GM19467 (cell line): ENCODE results near the gene RYR1.
"Not testable (repeated sequence)": the region's sequence is repeated elsewhere in the genome, so short reads cannot be mapped to it uniquely, and the experiment has no call there.

Experiments
- ATAC-seq: cut with Tn5 transposase; IDR thresholded peaks from one replicate; pipeline ENCODE4 v1.9.1; 2021; ENCODE audit warnings: mild to moderate bottlenecking, moderate library complexity; ENCODE audit not compliant: unreplicated experiment

RYR1 gene

GRCh38 chr19:38559428-38560401 lies 126.2 kb downstream of the RYR1 start:
- peak; percentile 64 for ATAC-seq

- ATAC-seq = no peak
These were observed 127.6 kb downstream of the RYR1 start for GRCh38 chr19:38561053-38561606.

GRCh38 chr19:38561658-38562057 lies 128.2 kb downstream of the RYR1 start:
- ATAC-seq = no peak

- no peak for ATAC-seq
These were observed 128.6 kb downstream of the RYR1 start for GRCh38 chr19:38562096-38562495.

- no peak for ATAC-seq
These were observed 130.0 kb downstream of the RYR1 start for GRCh38 chr19:38563475-38563874.

- no peak for ATAC-seq
These were observed 131.6 kb downstream of the RYR1 start for GRCh38 chr19:38564981-38565690.

GRCh38 chr19:38565691-38566105 lies 132.2 kb downstream of the RYR1 start:
- no peak for ATAC-seq

GRCh38 chr19:38569368-38569983 lies 136.0 kb downstream of the RYR1 start:
- ATAC-seq = no peak

GRCh38 chr19:38571682-38572081 lies 138.2 kb downstream of the RYR1 start:
- no peak for ATAC-seq

GRCh38 chr19:38577826-38578225 lies 144.3 kb downstream of the RYR1 start:
- ATAC-seq = no peak

- ATAC-seq = not testable (repeated sequence)
These were observed 145.8 kb downstream of the RYR1 start for GRCh38 chr19:38579304-38579703.

GRCh38 chr19:38580080-38580479 lies 146.6 kb downstream of the RYR1 start:
- ATAC-seq = no peak

GRCh38 chr19:38583219-38583984 lies 149.9 kb downstream of the RYR1 start:
- ATAC-seq = peak; percentile 75

GRCh38 chr19:38583985-38584305 lies 150.5 kb downstream of the RYR1 start:
- no peak for ATAC-seq

GRCh38 chr19:38587562-38587961 lies 154.1 kb downstream of the RYR1 start:
- ATAC-seq = no peak

GRCh38 chr19:38588041-38588440 lies 154.6 kb downstream of the RYR1 start:
- no peak for ATAC-seq

- no peak for ATAC-seq
These were observed 159.4 kb downstream of the RYR1 start for GRCh38 chr19:38592940-38593339.

- no peak for ATAC-seq
These were observed 162.8 kb downstream of the RYR1 start for GRCh38 chr19:38596057-38596981.

- ATAC-seq = no peak
These were observed 163.6 kb downstream of the RYR1 start for GRCh38 chr19:38597075-38597474.
